ENCODE results near the gene PTPRD. TPM values are rescaled to one million over a fixed set of nuclear protein-coding genes. Genes with fewer than 3 reads are reported as not detected.
A peak's percentile ranks its signal among the peaks of the same experiment; 100 is the strongest.

Gene PTPRD
- total RNA-seq, 2 experiments from 2014 or later: 0.03 TPM; not detected in 1

- Histone ChIP-seq H3K27ac (ENCODE audit: low read depth, low read length, poor library complexity, severe bottlenecking) (peak overlapping the region; percentile 69), H3K4me2 (ENCODE audit: low read length) (peak overlapping the region; percentile 62), H3K9me3 (ENCODE audit: low read length) (peaks cover 4% of the 10 kb centered on the region; the same call in 1 of the 2 replicates), H3K36me3 (ENCODE audit: insufficient read depth, low read length) (no peaks in the 10 kb centered on the region), H4K20me1 (ENCODE audit: insufficient read depth, low read length) (no peaks in the 10 kb centered on the region), H3K79me2 (ENCODE audit: insufficient read depth, low read depth, low read length) (no peaks in the 10 kb centered on the region), H3K9me2 (ENCODE audit: insufficient read depth, low read length) (no peaks in the 10 kb centered on the region), H2AFZ (ENCODE audit: low read length) (peak overlapping the region; percentile 87), H3K4me1 (ENCODE audit: insufficient read depth, low read length, poor library complexity, severe bottlenecking) (peaks cover 33% of the 10 kb centered on the region), H3K4me3 (ENCODE audit: low read depth, low read length, poor library complexity, severe bottlenecking) (peak overlapping the region; percentile 33)
- POLR2A ChIA-PET: interaction anchor here (0.8 to 4.2 kb wide), 9 partner anchors 11 to 297 kb away, joined by 3 to 53 read pairs (median 8); no protein-coding TSS in a partner anchor
- TF ChIP-seq EZH2phosphoT487 (IDR thresholded peaks at IDR 0.05; ENCODE audit: borderline replicate concordance, low read depth, low read length): no peak
- TF ChIP-seq CTCF (conservative IDR thresholded peaks at IDR 0.05; ENCODE audit: low read length): no peak
- peak; percentile 38 for DNase-seq (ENCODE audit: low spot score)
- intact Hi-C loops (cut with micrococcal nuclease; ENCODE audit: unreplicated experiment): loop anchor here (5.0 to 10.0 kb wide), 2 partner anchors 57 to 1929 kb away; no protein-coding TSS in a partner anchor
- CTCF ChIA-PET (ENCODE audit: unreplicated experiment): interaction anchor here (1.3 to 1.5 kb wide), 2 partner anchors 8 to 58 kb away, joined by 3 read pairs; no protein-coding TSS in a partner anchor
- BruUV-seq (replicated peaks): no TSS peak
These were observed 708.8 kb downstream of the PTPRD start for GRCh38 chr9:9904041-9904440.

GRCh38 chr9:9901624-9902023 is 711.2 kb downstream of the PTPRD start:
- CTCF ChIA-PET (ENCODE audit: unreplicated experiment): interaction anchor here (1.7 kb wide), 1 partner anchor 294 kb away, joined by 6 read pairs; no protein-coding TSS in a partner anchor
- Histone ChIP-seq H3K27ac (ENCODE audit: low read depth, low read length, poor library complexity, severe bottlenecking) (peak overlapping the region; percentile 43), H3K9me3 (ENCODE audit: low read length) (peaks cover 4% of the 10 kb centered on the region; the same call in 1 of the 2 replicates), H3K4me1 (ENCODE audit: insufficient read depth, low read length, poor library complexity, severe bottlenecking) (peaks cover 33% of the 10 kb centered on the region), H2AFZ (ENCODE audit: low read length) (peak overlapping the region; percentile 87), H3K4me3 (ENCODE audit: low read depth, low read length, poor library complexity, severe bottlenecking) (peak overlapping the region; percentile 55), H3K79me2 (ENCODE audit: insufficient read depth, low read depth, low read length) (no peaks in the 10 kb centered on the region), H3K9me2 (ENCODE audit: insufficient read depth, low read length) (no peaks in the 10 kb centered on the region), H3K36me3 (ENCODE audit: insufficient read depth, low read length) (no peaks in the 10 kb centered on the region), H4K20me1 (ENCODE audit: insufficient read depth, low read length) (no peaks in the 10 kb centered on the region), H3K4me2 (ENCODE audit: low read length) (peak overlapping the region; percentile 62)
- BruUV-seq (replicated peaks): no TSS peak
- POLR2A ChIA-PET: interaction anchor here (0.6 to 4.2 kb wide), 7 partner anchors 9 to 295 kb away, joined by 3 to 53 read pairs (median 19); no protein-coding TSS in a partner anchor
- TF ChIP-seq EZH2phosphoT487 (IDR thresholded peaks at IDR 0.05; ENCODE audit: borderline replicate concordance, low read depth, low read length) (no peak), CTCF (conservative IDR thresholded peaks at IDR 0.05; ENCODE audit: low read length) (no peak)
- intact Hi-C loops (cut with micrococcal nuclease; ENCODE audit: unreplicated experiment): loop anchor here (1.0 to 10.0 kb wide), 4 partner anchors 54 to 1927 kb away; no protein-coding TSS in a partner anchor
- peak; percentile 36 for DNase-seq (ENCODE audit: low spot score)

- ChIA-PET CTCF (ENCODE audit: unreplicated experiment) (no interaction called here), POLR2A (interaction anchor here (0.6 to 4.6 kb wide), 8 partner anchors 9 to 106 kb away, joined by 3 to 34 read pairs (median 5); no protein-coding TSS in a partner anchor)
- Histone ChIP-seq H4K20me1 (ENCODE audit: insufficient read depth, low read length) (no peaks in the 10 kb centered on the region), H3K36me3 (ENCODE audit: insufficient read depth, low read length) (no peaks in the 10 kb centered on the region), H3K9me2 (ENCODE audit: insufficient read depth, low read length) (peaks cover 5% of the 10 kb centered on the region; the same call in 1 of the 2 replicates), H3K4me1 (ENCODE audit: insufficient read depth, low read length, poor library complexity, severe bottlenecking) (no peaks in the 10 kb centered on the region), H3K9me3 (ENCODE audit: low read length) (no peaks in the 10 kb centered on the region), H3K4me2 (ENCODE audit: low read length) (no peak overlapping the region), H3K4me3 (ENCODE audit: low read depth, low read length, poor library complexity, severe bottlenecking) (no peak overlapping the region), H2AFZ (ENCODE audit: low read length) (no peak overlapping the region), H3K79me2 (ENCODE audit: insufficient read depth, low read depth, low read length) (no peaks in the 10 kb centered on the region), H3K27ac (ENCODE audit: low read depth, low read length, poor library complexity, severe bottlenecking) (no peak overlapping the region)
- TF ChIP-seq EZH2phosphoT487 (IDR thresholded peaks at IDR 0.05; ENCODE audit: borderline replicate concordance, low read depth, low read length): no peak
- no peak for TF ChIP-seq CTCF (conservative IDR thresholded peaks at IDR 0.05; ENCODE audit: low read length)
- no TSS peak for BruUV-seq (replicated peaks)
- intact Hi-C loops (cut with micrococcal nuclease; ENCODE audit: unreplicated experiment): no loop called here
- DNase-seq (ENCODE audit: low spot score): no peak
These were observed 719.0 kb downstream of the PTPRD start for GRCh38 chr9:9893837-9894236.

All from OCI-LY7 (cell line).